Keratinocyte (primary cell): ENCODE results near the gene NTN1. TPM values are rescaled to one million over a fixed set of nuclear protein-coding genes. Genes with fewer than 3 reads are reported as not detected.

Source experiments
- DNase-seq: peaks from one replicate; pipeline ENCODE4 v3.0.0-alpha.2; 2011; ENCODE audit warnings: low read depth, missing footprints, low spot score
- FAIRE-seq: peaks from 2 replicates; lab custom pipeline; 2011; peaks lifted over from hg19 to GRCh38; lab: Jason Lieb, UNC
- H2AFZ ChIP-seq: 2 replicates; pipeline ENCODE4 v1.6.0; 2012; ENCODE audit warnings: low read length, control low read depth, inconsistent platforms; ENCODE audit not compliant: control insufficient read depth
- H3K27ac ChIP-seq: 2 replicates; pipeline ENCODE4 v1.5.1; 2011; ENCODE audit warnings: low read length; ENCODE audit not compliant: control insufficient read depth, insufficient read depth
- H3K27me3 ChIP-seq: 3 replicates; pipeline ENCODE4 v1.6.0; 2011; ENCODE audit warnings: low read length; ENCODE audit not compliant: control insufficient read depth, insufficient read depth; ENCODE audit errors: extremely low read depth
- H3K36me3 ChIP-seq, 2 experiments: 2 replicates in 1 of 2; 3 replicates in 1 of 2; pipeline ENCODE4 v1.5.1; 2011; ENCODE audit warnings: low read length in 2 of 2, mild to moderate bottlenecking in 1 of 2; ENCODE audit not compliant: control insufficient read depth in 2 of 2, insufficient read depth in 2 of 2; ENCODE audit errors: extremely low read depth in 1 of 2
- H3K4me1 ChIP-seq: 3 replicates; pipeline ENCODE4 v1.5.1; 2011; ENCODE audit warnings: low read length; ENCODE audit not compliant: control insufficient read depth, insufficient read depth; ENCODE audit errors: extremely low read depth
- H3K4me2 ChIP-seq: 3 replicates; pipeline ENCODE4 v1.6.0; 2011; ENCODE audit warnings: low read depth, low read length; ENCODE audit not compliant: control insufficient read depth, insufficient read depth; ENCODE audit errors: extremely low read depth
- H3K4me3 ChIP-seq, 3 experiments: fragments of 200-600 bp in 1 of 3; sonication (generic) in 1 of 3; 2 replicates in 2 of 3; 3 replicates in 1 of 3; pipeline ENCODE4 v1.5.1; 2011 to 2016; ENCODE audit warnings: low read length in 3 of 3, mild to moderate bottlenecking in 3 of 3, control low read depth in 2 of 3, inconsistent platforms in 1 of 3, low read depth in 1 of 3, mixed read lengths in 1 of 3, mixed run types in 1 of 3, moderate library complexity in 1 of 3; ENCODE audit not compliant: control insufficient read depth in 2 of 3, insufficient read depth in 2 of 3; ENCODE audit errors: extremely low read depth in 1 of 3
- H3K79me2 ChIP-seq: 2 replicates; pipeline ENCODE4 v1.6.0; 2012; ENCODE audit warnings: low read length; ENCODE audit not compliant: control insufficient read depth, insufficient read depth
- H3K9ac ChIP-seq: 3 replicates; pipeline ENCODE4 v1.6.0; 2011; ENCODE audit warnings: low read length; ENCODE audit not compliant: control insufficient read depth, insufficient read depth; ENCODE audit errors: extremely low read depth
- H3K9me1 ChIP-seq: 3 replicates; pipeline ENCODE4 v1.6.0; 2011; ENCODE audit warnings: low read length; ENCODE audit not compliant: control insufficient read depth, insufficient read depth; ENCODE audit errors: extremely low read depth
- H3K9me3 ChIP-seq: 2 replicates; pipeline ENCODE4 v1.5.1; 2012; ENCODE audit warnings: low read depth, low read length; ENCODE audit not compliant: control insufficient read depth
- H4K20me1 ChIP-seq: 3 replicates; pipeline ENCODE4 v1.6.0; 2011; ENCODE audit warnings: low read length; ENCODE audit not compliant: control insufficient read depth, insufficient read depth; ENCODE audit errors: extremely low read depth
- EZH2 ChIP-seq: IDR thresholded peaks from one replicate; pipeline ENCODE4 v1.6.1; 2012; ENCODE audit warnings: inconsistent platforms, mild to moderate bottlenecking, low read length, moderate library complexity
- dilution Hi-C: fragments of 300-500 bp; cut with MboI; formaldehyde crosslinking; loops from one replicate; pipeline ENCODE4 v1.7.0; 2020; ENCODE audit warnings: low sequenced_read_pairs; ENCODE audit not compliant: extremely low pct_ligation_motif_present
- polyA plus RNA-seq, 5 experiments: library from polyadenylated mRNA; depleted of rRNA in 3 of 5; stranded (reverse) in 3 of 5; stranded (forward) in 1 of 5; unstranded in 1 of 5; fragments of >200 nt; gene quantifications; 1 replicate in 1 of 5; 2 replicates in 3 of 5; 3 replicates in 1 of 5; pipeline versions ENCODE4 v1.2.1 to v1.2.3, GENCODE V29; 2011 to 2012; ENCODE audit warnings: missing spikeins in 2 of 5, low read depth in 1 of 5, low replicate concordance in 1 of 5
- TF ChIP-seq, protein P1 (sequence below), 3 experiments: IDR thresholded peaks in 1 of 3; conservative IDR thresholded peaks in 1 of 3; optimal IDR thresholded peaks in 1 of 3; 2 replicates in 2 of 3; 3 replicates in 1 of 3; pipeline versions ENCODE3 to v1.5.1; 2011; ENCODE audit warnings: low read length in 3 of 3, mild to moderate bottlenecking in 3 of 3, moderate library complexity in 2 of 3, control low read depth in 1 of 3, inconsistent platforms in 1 of 3; ENCODE audit not compliant: insufficient read depth in 2 of 3; ENCODE audit errors: extremely low read depth in 1 of 3

NTN1 gene
- polyA plus RNA-seq, 1 donor (not counting 4 experiments of a cell fraction or from before 2014, with no cell fraction given) = 0.10 TPM

DNA sequence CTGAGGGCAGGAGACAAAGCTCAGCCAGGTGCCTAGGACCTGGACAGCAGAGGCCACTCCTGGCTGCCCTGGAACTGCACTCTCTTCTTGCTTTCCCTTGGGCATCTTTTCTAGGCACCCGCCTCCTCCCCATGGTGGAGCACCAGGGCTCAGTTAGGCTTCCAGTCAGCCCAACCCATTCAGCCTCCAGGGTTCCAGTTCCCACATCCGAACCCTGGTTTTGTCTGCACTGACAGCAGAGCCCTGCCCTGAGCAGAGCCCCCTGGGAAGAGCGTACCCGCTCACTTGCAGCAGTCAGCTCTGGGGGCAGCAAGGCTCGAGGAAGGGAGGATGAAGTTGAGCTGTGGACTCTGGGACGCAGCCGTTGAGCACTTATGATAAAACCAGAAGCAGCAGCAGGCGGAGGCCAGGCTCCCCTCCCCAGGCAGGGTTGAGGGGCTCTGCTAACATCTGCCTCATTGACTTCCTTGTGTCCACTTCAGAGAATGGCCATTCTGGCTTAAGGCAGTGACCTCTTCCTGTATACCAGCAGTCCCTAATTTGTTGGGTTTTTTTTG, 213.2 kb downstream of the NTN1 start:
- DNase-seq (no peak), FAIRE-seq (no peak)
- Histone ChIP-seq H3K4me1 (peaks cover 2% of the 10 kb centered on the region), H3K4me3 (no peak overlapping the region), H3K9me1 (no peaks in the 10 kb centered on the region), H3K36me3 (no peaks in the 10 kb centered on the region), H4K20me1 (no peaks in the 10 kb centered on the region), H3K4me2 (no peak overlapping the region), H3K79me2 (no peaks in the 10 kb centered on the region), H3K27me3 (peaks cover 5% of the 10 kb centered on the region), H2AFZ (no peak overlapping the region), H3K9me3 (no peaks in the 10 kb centered on the region), H3K9ac (no peak overlapping the region), H3K27ac (no peak overlapping the region)
- dilution Hi-C loops = no loop called here
- TF ChIP-seq EZH2 = no peak
- TF ChIP-seq, protein P1, sequence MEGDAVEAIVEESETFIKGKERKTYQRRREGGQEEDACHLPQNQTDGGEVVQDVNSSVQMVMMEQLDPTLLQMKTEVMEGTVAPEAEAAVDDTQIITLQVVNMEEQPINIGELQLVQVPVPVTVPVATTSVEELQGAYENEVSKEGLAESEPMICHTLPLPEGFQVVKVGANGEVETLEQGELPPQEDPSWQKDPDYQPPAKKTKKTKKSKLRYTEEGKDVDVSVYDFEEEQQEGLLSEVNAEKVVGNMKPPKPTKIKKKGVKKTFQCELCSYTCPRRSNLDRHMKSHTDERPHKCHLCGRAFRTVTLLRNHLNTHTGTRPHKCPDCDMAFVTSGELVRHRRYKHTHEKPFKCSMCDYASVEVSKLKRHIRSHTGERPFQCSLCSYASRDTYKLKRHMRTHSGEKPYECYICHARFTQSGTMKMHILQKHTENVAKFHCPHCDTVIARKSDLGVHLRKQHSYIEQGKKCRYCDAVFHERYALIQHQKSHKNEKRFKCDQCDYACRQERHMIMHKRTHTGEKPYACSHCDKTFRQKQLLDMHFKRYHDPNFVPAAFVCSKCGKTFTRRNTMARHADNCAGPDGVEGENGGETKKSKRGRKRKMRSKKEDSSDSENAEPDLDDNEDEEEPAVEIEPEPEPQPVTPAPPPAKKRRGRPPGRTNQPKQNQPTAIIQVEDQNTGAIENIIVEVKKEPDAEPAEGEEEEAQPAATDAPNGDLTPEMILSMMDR (optimal IDR thresholded peaks at IDR 0.05 in 1 of 3, IDR thresholded peaks at IDR 0.05 in 1 of 3, conservative IDR thresholded peaks at IDR 0.05 in 1 of 3; ENCODE audit: extremely low read depth in 1 of 3, insufficient read depth in 2 of 3, low read length in 3 of 3) = no peak

DNA sequence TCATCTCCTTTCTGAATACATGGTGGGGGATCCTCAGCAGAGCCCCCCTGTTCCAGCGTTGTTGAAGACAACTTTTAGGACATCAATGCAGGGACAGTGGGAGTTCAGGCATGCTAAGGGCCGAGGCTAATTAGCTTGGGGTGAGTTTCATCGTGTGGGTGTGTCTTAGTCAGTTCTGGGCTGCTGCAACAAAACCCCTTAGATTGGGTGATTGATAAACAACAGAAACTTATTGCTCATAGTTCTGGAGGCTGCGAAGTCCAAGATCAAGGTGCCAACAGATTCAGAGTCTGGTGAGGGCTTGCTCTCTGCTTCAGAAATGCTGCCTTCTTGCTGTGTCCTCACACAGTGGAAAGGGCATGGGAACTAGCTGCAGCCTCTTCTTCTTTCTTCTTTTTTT, 214.0 kb downstream of the NTN1 start:
- dilution Hi-C loops = no loop called here

More for the DNA sequence above, 214.0 kb downstream of the NTN1 start:
- H3K79me2 ChIP-seq = no peaks in the 10 kb centered on the region
- no peak overlapping the region for H3K27ac ChIP-seq
- no peaks in the 10 kb centered on the region for H4K20me1 ChIP-seq
- H2AFZ ChIP-seq = no peak overlapping the region
- DNase-seq (no peak), FAIRE-seq (no peak)
- no peaks in the 10 kb centered on the region for H3K36me3 ChIP-seq
- peaks cover 7% of the 10 kb centered on the region for H3K27me3 ChIP-seq
- no peak overlapping the region for H3K9ac ChIP-seq
- TF ChIP-seq, protein P1 (optimal IDR thresholded peaks at IDR 0.05 in 1 of 3, IDR thresholded peaks at IDR 0.05 in 1 of 3, conservative IDR thresholded peaks at IDR 0.05 in 1 of 3; ENCODE audit: extremely low read depth in 1 of 3, insufficient read depth in 2 of 3, low read length in 3 of 3) = no peak
- no peak for TF ChIP-seq EZH2
- no peaks in the 10 kb centered on the region for H3K9me3 ChIP-seq
- H3K4me3 ChIP-seq = no peak overlapping the region
- no peaks in the 10 kb centered on the region for H3K9me1 ChIP-seq
- no peak overlapping the region for H3K4me2 ChIP-seq
- H3K4me1 ChIP-seq = peaks cover 5% of the 10 kb centered on the region
